AG20443 (cell line): ENCODE data around the gene PKN1.

Experiments used
- DNase-seq: peaks from one replicate; pipeline ENCODE4 v3.0.0; 2012; ENCODE audit warnings: low spot score, mixed read lengths

Gene PKN1

GRCh38 chr19:14515501-14516047 is 82.5 kb downstream of the PKN1 start:
- no peak for DNase-seq

- DNase-seq, result no peak
Observed at GRCh38 chr19:14516048-14516534, 83.0 kb downstream of the PKN1 start.

GRCh38 chr19:14516746-14517438 is 83.8 kb downstream of the PKN1 start:
- DNase-seq, result no peak

GRCh38 chr19:14517446-14517839 is 84.3 kb downstream of the PKN1 start:
- peak; percentile 55 for DNase-seq

GRCh38 chr19:14517840-14518505 is 84.9 kb downstream of the PKN1 start, which contains the start of gene DNAJB1:
Gene DNAJB1, minus strand, starts transcription at chr19:14518397. Its CDS starts 48 bp downstream, at chr19:14518349.
- DNase-seq, result peak; percentile 93

GRCh38 chr19:14519245-14519859 is 86.2 kb downstream of the PKN1 start:
- no peak for DNase-seq

- DNase-seq, result no peak
Observed at GRCh38 chr19:14519860-14520407, 86.8 kb downstream of the PKN1 start.

- no peak for DNase-seq
Observed at GRCh38 chr19:14520543-14520942, 87.4 kb downstream of the PKN1 start.
